DND-41 (cell line): ENCODE measurements around the gene DTNBP1.

Source experiments
- ATAC-seq: fragments of 200-7000 bp; cut with Tn5 transposase; 3 replicates; pipeline ENCODE4 v1.9.1; 2021; ENCODE audit warnings: low read depth; ENCODE audit not compliant: insufficient read depth
- DNase-seq: peaks from one replicate; pipeline ENCODE4 v3.0.0-alpha.2; 2020
- H2AFZ ChIP-seq: 2 replicates; pipeline ENCODE4 v1.6.0; 2012; ENCODE audit warnings: low read depth, low read length
- H3K27ac ChIP-seq: 2 replicates; pipeline ENCODE4 v1.5.1; 2012; ENCODE audit warnings: low read length, inconsistent platforms
- H3K27me3 ChIP-seq: fragments of 200-600 bp; sonication (generic); 2 replicates; pipeline ENCODE4 v1.6.0; 2012; ENCODE audit warnings: low read length, mild to moderate bottlenecking, inconsistent platforms; ENCODE audit not compliant: insufficient read depth, poor library complexity
- H3K36me3 ChIP-seq: 2 replicates; pipeline ENCODE4 v1.5.1; 2012; ENCODE audit warnings: low read length, inconsistent platforms; ENCODE audit not compliant: insufficient read depth
- H3K4me1 ChIP-seq: 2 replicates; pipeline ENCODE4 v1.5.1; 2012; ENCODE audit warnings: mild to moderate bottlenecking, low read length; ENCODE audit not compliant: insufficient read depth
- H3K4me2 ChIP-seq: 2 replicates; pipeline ENCODE4 v1.6.0; 2012; ENCODE audit warnings: mild to moderate bottlenecking, moderate library complexity, low read length, inconsistent platforms; ENCODE audit not compliant: insufficient read depth
- H3K4me3 ChIP-seq, 2 experiments: fragments of 200-600 bp in 1 of 2; shearing (Covaris generic) in 1 of 2; 2 replicates each; pipeline ENCODE4 v1.5.1; 2012 to 2016; ENCODE audit warnings: inconsistent platforms in 2 of 2, low read length in 2 of 2, mild to moderate bottlenecking in 2 of 2, low read depth in 1 of 2, moderate library complexity in 1 of 2
- H3K79me2 ChIP-seq: 2 replicates; pipeline ENCODE4 v1.6.0; 2012; ENCODE audit warnings: low read length, inconsistent platforms; ENCODE audit not compliant: insufficient read depth
- H3K9ac ChIP-seq: 2 replicates; pipeline ENCODE4 v1.6.0; 2012; ENCODE audit warnings: low read depth, mild to moderate bottlenecking, inconsistent platforms, low read length, moderate library complexity
- H3K9me3 ChIP-seq: 2 replicates; pipeline ENCODE4 v1.5.1; 2012; ENCODE audit warnings: low read length, moderate library complexity, mild to moderate bottlenecking, inconsistent platforms; ENCODE audit not compliant: insufficient read depth, severe bottlenecking
- H4K20me1 ChIP-seq: 2 replicates; pipeline ENCODE4 v1.6.0; 2012; ENCODE audit warnings: low read length; ENCODE audit not compliant: insufficient read depth
- CTCF ChIP-seq: IDR thresholded peaks from 2 replicates; pipeline ENCODE4 v1.5.1; 2012; ENCODE audit warnings: borderline replicate concordance, low read length, moderate library complexity, mild to moderate bottlenecking; ENCODE audit not compliant: poor library complexity, severe bottlenecking; ENCODE audit errors: extremely low read depth
- EZH2 ChIP-seq: IDR thresholded peaks from 3 replicates; pipeline ENCODE4 v1.6.1; 2012; ENCODE audit warnings: borderline replicate concordance, low read depth, mild to moderate bottlenecking, moderate library complexity, low read length, inconsistent platforms; ENCODE audit not compliant: severe bottlenecking

The DTNBP1 gene

GRCh38 chr6:15659181-15659580, 3.6 kb downstream of the DTNBP1 start:
- no peak overlapping the region for H2AFZ ChIP-seq
- H3K4me1 ChIP-seq: peaks cover 31% of the 10 kb centered on the region
- ATAC-seq: no peak
- H3K27me3 ChIP-seq: no peaks in the 10 kb centered on the region
- DNase-seq: no peak
- H3K9me3 ChIP-seq: no peaks in the 10 kb centered on the region
- peaks cover 38% of the 10 kb centered on the region; the same call in 1 of the 2 replicates for H4K20me1 ChIP-seq
- no peak overlapping the region for H3K9ac ChIP-seq
- peaks cover 16% of the 10 kb centered on the region for H3K36me3 ChIP-seq
- H3K4me3 ChIP-seq: no peak overlapping the region
- peaks cover 72% of the 10 kb centered on the region for H3K79me2 ChIP-seq
- no peak overlapping the region for H3K27ac ChIP-seq
- no peak overlapping the region for H3K4me2 ChIP-seq
- TF ChIP-seq EZH2: no peak
- TF ChIP-seq CTCF: no peak

GRCh38 chr6:15658181-15658744, 4.6 kb downstream of the DTNBP1 start:
- no peak overlapping the region for H3K27ac ChIP-seq
- H3K9ac ChIP-seq: no peak overlapping the region
- H3K9me3 ChIP-seq: no peaks in the 10 kb centered on the region
- no peak overlapping the region for H3K4me3 ChIP-seq
- peaks cover 16% of the 10 kb centered on the region for H3K36me3 ChIP-seq
- H3K4me1 ChIP-seq: peaks cover 26% of the 10 kb centered on the region
- H3K27me3 ChIP-seq: no peaks in the 10 kb centered on the region
- no peak for DNase-seq
- TF ChIP-seq EZH2: no peak
- TF ChIP-seq CTCF: no peak
- H3K79me2 ChIP-seq: peaks cover 78% of the 10 kb centered on the region
- no peak for ATAC-seq
- H4K20me1 ChIP-seq: peaks cover 38% of the 10 kb centered on the region; the same call in 1 of the 2 replicates
- no peak overlapping the region for H2AFZ ChIP-seq
- no peak overlapping the region for H3K4me2 ChIP-seq

- Histone ChIP-seq H2AFZ (no peak overlapping the region), H3K4me2 (no peak overlapping the region), H3K4me3 (no peak overlapping the region), H3K27ac (no peak overlapping the region), H3K9ac (no peak overlapping the region), H3K79me2 (peaks cover 86% of the 10 kb centered on the region), H3K36me3 (peaks cover 16% of the 10 kb centered on the region; the same call in 1 of the 2 replicates), H3K27me3 (no peaks in the 10 kb centered on the region), H4K20me1 (peaks cover 43% of the 10 kb centered on the region; the same call in 1 of the 2 replicates), H3K9me3 (no peaks in the 10 kb centered on the region), H3K4me1 (peaks cover 22% of the 10 kb centered on the region)
- TF ChIP-seq CTCF (no peak), EZH2 (no peak)
- no peak for ATAC-seq
- DNase-seq: no peak
These were observed 5.5 kb downstream of the DTNBP1 start for GRCh38 chr6:15657290-15657689.
